Tibial nerve (tissue), 4 donors: ENCODE measurements around the gene SPACA4. TPM values are rescaled to one million over a fixed set of nuclear protein-coding genes. Genes with fewer than 3 reads are reported as not detected.
A peak's percentile ranks its signal among the peaks of the same experiment; 100 is the strongest.

ENCODE experiments used
- DNase-seq, 2 donors: peaks; one replicate each; pipeline ENCODE4 v3.0.0-alpha.2; 2019; ENCODE audit warnings: low spot score in 2 of 2
- H3K27ac ChIP-seq, 4 donors: fragments of 200-600 bp; sonication (generic) in 3 of 4; one replicate each; pipeline ENCODE4 v1.5.1; 2017 to 2019; ENCODE audit warnings: mild to moderate bottlenecking in 1 of 4
- H3K27me3 ChIP-seq, 2 donors: fragments of 200-600 bp; sonication (generic) in 1 of 2; one replicate each; pipeline versions ENCODE4 v1.5.1 to v1.6.0; 2017 to 2019
- H3K36me3 ChIP-seq, 3 donors: fragments of 200-600 bp; sonication (generic); one replicate each; pipeline ENCODE4 v1.5.1; 2018 to 2019
- H3K4me1 ChIP-seq, 4 donors: fragments of 200-600 bp; sonication (generic) in 3 of 4; one replicate each; pipeline ENCODE4 v1.5.1; 2017 to 2019
- H3K4me3 ChIP-seq, 4 donors: fragments of 200-600 bp; sonication (generic) in 3 of 4; one replicate each; pipeline ENCODE4 v1.5.1; 2017 to 2019; ENCODE audit warnings: mild to moderate bottlenecking in 1 of 4, moderate library complexity in 1 of 4
- H3K9me3 ChIP-seq, 4 donors: fragments of 200-600 bp; sonication (generic) in 3 of 4; one replicate each; pipeline ENCODE4 v1.5.1; 2017 to 2019
- EP300 ChIP-seq, 2 donors: sonication (generic); formaldehyde crosslinking; IDR thresholded peaks; one replicate each; pipeline ENCODE4 v1.6.1; 2017; ENCODE audit warnings: antibody characterized with exemption in 2 of 2, mild to moderate bottlenecking in 1 of 2
- POLR2A ChIP-seq, 2 donors: fragments of 450-650 bp; IDR thresholded peaks; one replicate each; pipeline ENCODE4 v1.6.1; 2017; ENCODE audit warnings: antibody characterized with exemption in 2 of 2, mild to moderate bottlenecking in 2 of 2, moderate library complexity in 2 of 2
- WGBS, 2 donors: methylation state at CpG; one replicate each; pipeline ENCODE4 v1.1.5; 2018; 5-methylcytosine and 5-hydroxymethylcytosine counted together
- total RNA-seq, 4 donors: library from RNA; depleted of rRNA; stranded (reverse); fragments of >200 nt; gene quantifications; one replicate each; pipeline ENCODE4 v1.1.0, GENCODE V29; 2016
- TF ChIP-seq, protein P1 (sequence below), 5 experiments: fragments of 200-600 bp in 3 of 5; fragments of 450-650 bp in 2 of 5; sonication (generic) in 3 of 5; IDR thresholded peaks; one replicate each; pipeline ENCODE4 v1.5.1; 2016 to 2019; ENCODE audit warnings: antibody characterized with exemption in 5 of 5, mild to moderate bottlenecking in 3 of 5, moderate library complexity in 2 of 5

Gene SPACA4
- total RNA-seq, 4 donors from 2014 or later = not detected

DNA sequence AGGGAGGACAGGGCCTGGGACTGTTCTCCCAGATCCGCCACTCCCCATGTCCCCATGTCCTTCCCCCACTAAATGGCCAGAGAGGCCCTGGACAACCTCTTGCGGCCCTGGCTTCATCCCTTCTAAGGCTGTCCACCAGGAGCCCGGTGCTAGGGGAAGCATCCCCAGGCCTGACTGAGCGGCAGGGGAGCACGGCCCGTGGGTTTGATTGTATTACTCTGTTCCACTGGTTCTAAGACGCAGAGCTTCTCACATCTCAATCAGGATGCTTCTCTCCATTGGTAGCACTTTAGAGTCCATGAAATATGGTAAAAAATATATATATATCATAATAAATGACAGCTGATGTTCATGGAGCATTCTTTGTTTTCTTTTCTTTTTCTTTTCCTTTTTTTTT, 815 bp downstream of the SPACA4 start:
- Histone ChIP-seq H3K9me3 (no peaks in the 10 kb centered on the region), H3K4me1 (no peaks in the 10 kb centered on the region), H3K36me3 (no peaks in the 10 kb centered on the region), H3K27me3 (no peaks in the 10 kb centered on the region), H3K27ac (no peak overlapping the region), H3K4me3 (no peak overlapping the region)
- no peak for DNase-seq
- TF ChIP-seq EP300 (IDR thresholded peaks at IDR 0.05) = no peak
- no peak for TF ChIP-seq POLR2A (IDR thresholded peaks at IDR 0.05)
- TF ChIP-seq, protein P1, sequence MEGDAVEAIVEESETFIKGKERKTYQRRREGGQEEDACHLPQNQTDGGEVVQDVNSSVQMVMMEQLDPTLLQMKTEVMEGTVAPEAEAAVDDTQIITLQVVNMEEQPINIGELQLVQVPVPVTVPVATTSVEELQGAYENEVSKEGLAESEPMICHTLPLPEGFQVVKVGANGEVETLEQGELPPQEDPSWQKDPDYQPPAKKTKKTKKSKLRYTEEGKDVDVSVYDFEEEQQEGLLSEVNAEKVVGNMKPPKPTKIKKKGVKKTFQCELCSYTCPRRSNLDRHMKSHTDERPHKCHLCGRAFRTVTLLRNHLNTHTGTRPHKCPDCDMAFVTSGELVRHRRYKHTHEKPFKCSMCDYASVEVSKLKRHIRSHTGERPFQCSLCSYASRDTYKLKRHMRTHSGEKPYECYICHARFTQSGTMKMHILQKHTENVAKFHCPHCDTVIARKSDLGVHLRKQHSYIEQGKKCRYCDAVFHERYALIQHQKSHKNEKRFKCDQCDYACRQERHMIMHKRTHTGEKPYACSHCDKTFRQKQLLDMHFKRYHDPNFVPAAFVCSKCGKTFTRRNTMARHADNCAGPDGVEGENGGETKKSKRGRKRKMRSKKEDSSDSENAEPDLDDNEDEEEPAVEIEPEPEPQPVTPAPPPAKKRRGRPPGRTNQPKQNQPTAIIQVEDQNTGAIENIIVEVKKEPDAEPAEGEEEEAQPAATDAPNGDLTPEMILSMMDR (IDR thresholded peaks at IDR 0.05) = no peak
- WGBS, 2 donors = 63 to 82% methylated on average over 5 to 7 of the region's 7 CpGs

DNA sequence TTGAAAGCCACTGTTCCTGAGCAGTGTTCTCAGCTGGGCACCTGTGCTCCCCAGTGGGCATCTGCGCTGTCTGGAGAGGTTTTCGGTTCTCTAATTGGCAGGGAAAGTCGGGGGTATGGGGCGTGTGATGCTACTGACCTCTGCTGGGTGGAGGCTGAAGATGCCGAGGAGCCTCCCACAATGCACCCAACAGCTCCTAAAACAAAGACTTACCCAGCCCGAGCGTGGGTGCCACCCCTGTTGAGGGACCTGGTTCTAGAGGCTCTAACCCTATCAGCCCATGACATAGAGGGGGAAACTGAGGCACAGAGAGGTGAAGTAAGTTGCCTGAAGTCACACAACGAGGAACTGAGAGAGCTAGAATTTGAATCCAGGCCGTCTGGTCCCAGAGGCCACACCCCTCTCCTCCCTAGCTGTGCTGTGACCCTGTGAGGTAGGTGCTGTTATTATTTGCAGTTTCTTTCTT, 2.3 kb downstream of the SPACA4 start:
- no peak overlapping the region for H3K4me3 ChIP-seq
- 14% methylated on average over 4 to 8 of the region's 9 CpGs for WGBS, 2 donors

DNA sequence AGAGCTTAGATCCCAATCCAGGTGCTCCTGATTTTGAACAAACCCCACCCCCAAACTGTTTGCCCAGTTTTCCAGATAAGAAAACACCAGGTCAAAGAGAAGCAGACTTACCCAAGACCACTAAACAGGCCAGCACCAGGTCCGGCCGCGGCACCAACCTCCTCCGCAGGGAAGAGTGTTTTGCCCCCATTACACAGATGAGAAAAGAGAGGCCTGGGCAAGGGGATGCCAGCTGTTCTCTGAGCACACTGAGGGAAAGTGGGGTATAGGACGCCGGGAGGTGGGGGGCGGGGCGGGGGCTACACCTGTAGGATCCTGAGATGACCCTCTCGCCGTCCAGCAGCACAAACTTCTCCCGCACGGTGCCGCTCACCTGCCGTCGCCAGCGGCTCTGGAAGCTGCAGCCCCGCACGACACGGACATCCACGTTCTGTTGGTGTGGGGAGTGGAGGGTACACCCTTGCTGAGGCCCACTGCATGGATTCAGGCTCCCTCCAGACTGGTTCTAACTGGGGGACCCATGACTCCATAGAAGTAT, 3.1 kb downstream of the SPACA4 start:
- H3K9me3 ChIP-seq = no peaks in the 10 kb centered on the region
- no peak overlapping the region for H3K27ac ChIP-seq
- WGBS, 2 donors = 89 to 93% methylated on average over 20 of the region's 20 CpGs
- peaks cover 0 to 4% (median 0%) of the 10 kb centered on the region in 4 donors for H3K4me1 ChIP-seq
- DNase-seq = no peak
- H3K4me3 ChIP-seq = no peak overlapping the region
- H3K27me3 ChIP-seq = no peaks in the 10 kb centered on the region
- H3K36me3 ChIP-seq = peaks cover 0 to 3% (median 0%) of the 10 kb centered on the region in 3 donors
- TF ChIP-seq, protein P1 (IDR thresholded peaks at IDR 0.05) = no peak
- TF ChIP-seq EP300 (IDR thresholded peaks at IDR 0.05) (no peak), POLR2A (IDR thresholded peaks at IDR 0.05) (no peak)

More for the DNA sequence above, 2.3 kb downstream of the SPACA4 start:
- H3K4me1 ChIP-seq = no peaks in the 10 kb centered on the region
- H3K9me3 ChIP-seq = no peaks in the 10 kb centered on the region
- TF ChIP-seq, protein P1 (IDR thresholded peaks at IDR 0.05) = peak; percentile 8 to 40 (median 19)
- no peak for TF ChIP-seq EP300 (IDR thresholded peaks at IDR 0.05)
- H3K27ac ChIP-seq = no peak overlapping the region
- no peaks in the 10 kb centered on the region for H3K27me3 ChIP-seq
- no peaks in the 10 kb centered on the region for H3K36me3 ChIP-seq
- no peak for DNase-seq

DNA sequence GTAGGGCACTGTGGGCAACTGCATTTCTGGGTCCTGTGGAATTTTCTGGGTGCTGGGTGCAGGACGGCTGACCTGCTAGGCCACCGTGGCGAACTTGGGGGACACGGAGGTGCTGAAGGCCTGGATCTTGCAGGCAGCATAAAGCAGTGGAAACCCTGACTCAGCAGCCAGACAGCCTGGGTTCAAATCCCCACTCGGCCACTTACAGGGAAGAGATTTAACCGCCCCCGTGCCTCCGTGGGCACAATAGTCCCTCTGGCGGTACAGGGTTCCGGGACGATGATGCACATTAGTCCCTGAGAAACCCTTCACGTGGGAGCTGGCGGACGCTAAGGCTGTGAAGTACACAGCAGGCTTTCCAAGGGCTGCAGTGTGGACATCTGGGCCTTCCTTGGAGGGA, 5.3 kb downstream of the SPACA4 start:
- no peaks in the 10 kb centered on the region for H3K9me3 ChIP-seq
- H3K27ac ChIP-seq = no peak overlapping the region
- no peak for DNase-seq
- peaks cover 0 to 27% (median 3%) of the 10 kb centered on the region in 4 donors for H3K4me1 ChIP-seq
- H3K27me3 ChIP-seq = no peaks in the 10 kb centered on the region
- H3K4me3 ChIP-seq = no peak overlapping the region
- H3K36me3 ChIP-seq = peaks cover 0 to 25% (median 13%) of the 10 kb centered on the region in 3 donors
- TF ChIP-seq, protein P1 (IDR thresholded peaks at IDR 0.05) = no peak
- TF ChIP-seq POLR2A (IDR thresholded peaks at IDR 0.05) (no peak), EP300 (IDR thresholded peaks at IDR 0.05) (no peak)
- WGBS, 2 donors = 76 to 85% methylated on average over 13 to 14 of the region's 14 CpGs

DNA sequence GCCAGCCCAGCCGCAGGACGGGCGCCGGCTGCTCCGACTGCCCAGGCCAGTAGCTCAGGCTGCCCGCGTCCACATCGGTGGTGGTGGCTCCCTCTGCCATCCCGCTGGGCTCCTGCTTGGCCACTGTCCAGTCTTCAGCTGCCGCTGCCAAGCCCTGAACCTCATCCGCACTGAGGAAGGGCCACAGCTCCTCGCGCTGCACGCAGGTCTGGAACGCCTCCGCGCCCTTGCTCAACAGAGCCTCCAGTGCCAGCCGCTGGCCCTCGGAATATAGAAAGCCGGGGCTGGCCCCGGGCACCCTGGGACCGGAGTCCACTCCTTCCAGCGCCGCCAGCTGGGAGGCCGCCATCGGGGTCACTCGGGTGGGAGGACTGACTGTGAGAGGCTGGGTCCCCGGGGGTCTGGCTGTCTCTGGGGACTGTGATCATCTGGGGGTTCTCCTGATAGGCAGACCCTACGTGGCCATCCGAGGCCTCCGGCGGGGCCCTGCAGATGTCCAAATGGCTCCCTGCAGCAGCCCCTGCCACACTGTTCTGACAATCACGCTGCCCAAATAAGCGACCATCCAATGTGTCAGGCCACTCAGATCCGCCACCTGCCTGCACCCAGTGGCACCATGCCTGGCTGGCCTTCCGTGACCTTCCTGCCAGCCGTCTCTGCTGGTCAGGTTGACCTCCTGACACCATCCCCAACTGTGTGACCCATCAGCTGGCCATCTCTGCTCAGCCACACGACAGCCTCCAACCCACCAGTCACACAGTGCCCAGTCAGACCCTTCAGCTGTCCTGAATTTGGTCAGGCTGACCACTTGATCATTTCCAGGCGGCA, 6.7 kb downstream of the SPACA4 start:
- no peak overlapping the region for H3K4me3 ChIP-seq
- H3K27me3 ChIP-seq = no peaks in the 10 kb centered on the region
- peaks cover 0 to 33% (median 13%) of the 10 kb centered on the region in 3 donors for H3K36me3 ChIP-seq
- peaks cover 0 to 40% (median 17%) of the 10 kb centered on the region in 4 donors for H3K4me1 ChIP-seq
- DNase-seq = no peak
- WGBS, 2 donors = 75 to 87% methylated on average over 19 to 37 of the region's 39 CpGs
- peak overlapping the region in 1 of 4 donors; percentile 73 for H3K27ac ChIP-seq
- no peaks in the 10 kb centered on the region for H3K9me3 ChIP-seq
- TF ChIP-seq, protein P1 (IDR thresholded peaks at IDR 0.05) = no peak
- no peak for TF ChIP-seq POLR2A (IDR thresholded peaks at IDR 0.05)
- no peak for TF ChIP-seq EP300 (IDR thresholded peaks at IDR 0.05)
